IPS-15b (cell line): ENCODE results near the gene SCN4B.
"Not testable (repeated sequence)": the region's sequence is repeated elsewhere in the genome, so short reads cannot be mapped to it uniquely, and the experiment has no call there.

ENCODE experiments used
- H3K27me3 ChIP-seq: one replicate; pipeline ENCODE4 v1.6.1; 2013; ENCODE audit warnings: low read length; ENCODE audit not compliant: control insufficient read depth, insufficient read depth
- H3K36me3 ChIP-seq: one replicate; pipeline ENCODE4 v1.6.1; 2013; ENCODE audit warnings: low read length; ENCODE audit not compliant: control insufficient read depth, insufficient read depth
- H3K4me1 ChIP-seq: one replicate; pipeline ENCODE4 v1.6.1; 2013; ENCODE audit warnings: mild to moderate bottlenecking, low read length; ENCODE audit not compliant: control insufficient read depth, insufficient read depth
- H3K4me3 ChIP-seq: one replicate; pipeline ENCODE4 v1.5.1; 2013; ENCODE audit warnings: low read depth, low read length
- H3K9ac ChIP-seq: one replicate; pipeline ENCODE4 v1.6.1; 2013; ENCODE audit warnings: low read depth, mild to moderate bottlenecking, low read length
- H3K9me3 ChIP-seq: one replicate; pipeline ENCODE4 v1.6.1; 2013; ENCODE audit warnings: mild to moderate bottlenecking, low read length; ENCODE audit not compliant: control insufficient read depth, insufficient read depth

The SCN4B gene

DNA sequence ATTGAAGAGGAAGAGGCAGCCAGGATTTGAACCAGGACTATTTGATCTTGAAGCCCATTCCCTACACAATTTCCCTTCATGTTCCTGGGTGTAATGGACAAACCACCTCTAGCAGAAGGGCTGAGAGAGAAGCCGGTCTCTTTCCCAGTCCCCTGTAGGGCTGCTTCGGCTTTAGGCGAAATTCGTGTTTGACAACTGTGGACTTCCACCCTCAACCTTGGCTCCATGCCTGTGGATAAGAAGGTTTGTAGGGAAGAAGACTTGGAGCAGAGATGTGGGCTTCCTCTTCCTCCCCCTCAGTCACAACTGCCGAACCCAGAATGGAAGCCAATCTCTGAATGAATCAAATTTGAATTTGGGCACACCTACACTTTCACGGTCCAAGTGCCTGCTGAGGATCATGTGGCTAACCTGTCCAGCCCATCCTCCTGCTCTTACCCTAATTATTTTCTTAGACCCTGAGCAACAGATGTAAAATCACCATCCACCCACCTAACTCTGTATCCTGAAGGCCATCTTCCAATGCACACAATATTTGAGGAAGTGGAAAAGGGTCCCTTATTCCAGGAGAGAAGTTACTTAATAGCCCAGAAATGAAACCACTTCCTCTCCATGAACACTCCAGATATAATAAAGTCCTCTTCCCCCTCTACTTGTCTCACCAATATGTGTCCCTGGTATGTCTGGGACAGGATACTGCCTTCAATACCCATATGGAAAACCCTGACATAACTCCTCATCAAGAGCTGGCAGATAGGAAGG lies 33.9 kb upstream of the SCN4B start:
- Histone ChIP-seq H3K36me3 (no peaks in the 10 kb centered on the region), H3K4me1 (no peaks in the 10 kb centered on the region), H3K9ac (no peak overlapping the region), H3K27me3 (peaks cover 3% of the 10 kb centered on the region), H3K4me3 (no peak overlapping the region), H3K9me3 (no peaks in the 10 kb centered on the region)

GRCh38 chr11:118184784-118185579 lies 32.4 kb upstream of the SCN4B start:
- no peaks in the 10 kb centered on the region for H3K36me3 ChIP-seq
- no peak overlapping the region for H3K4me3 ChIP-seq
- peaks cover 7% of the 10 kb centered on the region for H3K4me1 ChIP-seq
- H3K27me3 ChIP-seq, result peaks cover 5% of the 10 kb centered on the region
- no peaks in the 10 kb centered on the region for H3K9me3 ChIP-seq
- no peak overlapping the region for H3K9ac ChIP-seq

DNA sequence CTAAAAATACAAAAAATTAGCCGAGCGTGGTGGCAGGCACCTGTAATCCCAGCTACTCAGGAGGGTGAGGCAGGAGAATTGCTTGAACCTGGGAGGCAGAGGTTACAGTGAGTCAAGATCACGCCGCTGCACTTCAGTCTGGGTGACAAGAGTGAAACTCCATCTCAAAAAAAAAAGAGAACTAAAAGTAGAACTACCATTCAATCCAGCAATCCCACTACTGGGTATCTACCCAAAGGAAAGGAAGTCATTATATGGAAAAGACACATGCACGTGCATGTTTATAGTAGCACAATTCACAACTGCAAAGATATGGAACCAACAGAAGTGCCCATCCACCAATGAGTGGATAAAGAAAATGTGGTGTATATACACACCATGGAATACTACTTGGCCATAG lies 31.1 kb upstream of the SCN4B start:
- not testable (repeated sequence) for H3K9me3 ChIP-seq, H3K9ac ChIP-seq, H3K27me3 ChIP-seq, H3K4me3 ChIP-seq, H3K36me3 ChIP-seq
- peaks cover 10% of the 10 kb centered on the region for H3K4me1 ChIP-seq

- no peak overlapping the region for H3K9ac ChIP-seq
- peaks cover 15% of the 10 kb centered on the region for H3K4me1 ChIP-seq
- peaks cover 15% of the 10 kb centered on the region for H3K27me3 ChIP-seq
- H3K9me3 ChIP-seq, result no peaks in the 10 kb centered on the region
- H3K4me3 ChIP-seq, result peak overlapping the region; percentile 41
- H3K36me3 ChIP-seq, result no peaks in the 10 kb centered on the region
Measured at GRCh38 chr11:118180300-118180703, 27.7 kb upstream of the SCN4B start.

- H3K4me1 ChIP-seq, result peaks cover 22% of the 10 kb centered on the region
- no peaks in the 10 kb centered on the region for H3K36me3 ChIP-seq
- no peak overlapping the region for H3K4me3 ChIP-seq
- H3K9ac ChIP-seq, result no peak overlapping the region
- H3K9me3 ChIP-seq, result no peaks in the 10 kb centered on the region
- peaks cover 50% of the 10 kb centered on the region for H3K27me3 ChIP-seq
Measured at GRCh38 chr11:118176778-118177134, 24.1 kb upstream of the SCN4B start.

GRCh38 chr11:118175993-118176777 lies 23.6 kb upstream of the SCN4B start, which contains the start of gene SCN2B:
SCN2B (minus strand) TSS chr11:118176639; CDS start chr11:118176431, 208 bp downstream.
- H3K36me3 ChIP-seq, result no peaks in the 10 kb centered on the region
- H3K9me3 ChIP-seq, result no peaks in the 10 kb centered on the region
- peak within 1 kb of the TSS; percentile 66 for H3K4me3 ChIP-seq
- H3K9ac ChIP-seq, result peak within 1 kb of the TSS; percentile 17
- H3K4me1 ChIP-seq, result peaks cover 23% of the 10 kb centered on the region
- H3K27me3 ChIP-seq, result peaks cover 54% of the 10 kb centered on the region

- Histone ChIP-seq H3K36me3 (no peaks in the 10 kb centered on the region), H3K9ac (peak overlapping the region; percentile 17), H3K27me3 (peaks cover 63% of the 10 kb centered on the region), H3K4me1 (peaks cover 25% of the 10 kb centered on the region), H3K4me3 (peak overlapping the region; percentile 66), H3K9me3 (no peaks in the 10 kb centered on the region)
Measured at GRCh38 chr11:118175031-118175992, 22.7 kb upstream of the SCN4B start.

GRCh38 chr11:118174006-118174567 lies 21.5 kb upstream of the SCN4B start:
- peaks cover 69% of the 10 kb centered on the region for H3K27me3 ChIP-seq
- H3K36me3 ChIP-seq, result no peaks in the 10 kb centered on the region

DNA sequence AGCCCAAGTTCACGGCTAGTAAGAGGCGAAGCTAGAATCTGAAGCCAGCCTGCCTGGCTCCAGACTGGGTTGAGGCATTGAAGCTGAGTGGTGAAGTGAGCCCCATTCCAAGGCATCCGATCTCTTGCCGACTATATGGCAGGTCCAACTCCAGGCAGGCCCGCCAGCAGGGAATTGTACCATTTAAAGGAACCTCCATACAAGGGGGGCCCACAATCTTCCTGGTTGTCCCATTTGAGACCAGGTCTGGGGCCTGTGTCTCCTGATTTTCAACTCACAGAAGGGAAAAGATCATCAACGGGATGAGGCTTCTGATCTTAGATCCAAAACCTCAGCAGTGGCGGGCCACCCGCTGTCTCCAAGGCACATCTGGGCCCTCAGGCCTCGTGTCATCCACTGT lies 19.7 kb upstream of the SCN4B start:
- Histone ChIP-seq H3K9me3 (no peaks in the 10 kb centered on the region), H3K27me3 (peaks cover 86% of the 10 kb centered on the region), H3K9ac (no peak overlapping the region), H3K4me3 (no peak overlapping the region), H3K36me3 (no peaks in the 10 kb centered on the region), H3K4me1 (peaks cover 18% of the 10 kb centered on the region)

More at GRCh38 chr11:118174006-118174567, 21.5 kb upstream of the SCN4B start:
- no peaks in the 10 kb centered on the region for H3K9me3 ChIP-seq
- H3K4me1 ChIP-seq, result peaks cover 18% of the 10 kb centered on the region
- no peak overlapping the region for H3K4me3 ChIP-seq
- H3K9ac ChIP-seq, result no peak overlapping the region

GRCh38 chr11:118171269-118172062 lies 18.8 kb upstream of the SCN4B start:
- Histone ChIP-seq H3K9me3 (no peaks in the 10 kb centered on the region), H3K27me3 (peaks cover 94% of the 10 kb centered on the region), H3K9ac (no peak overlapping the region), H3K36me3 (no peaks in the 10 kb centered on the region), H3K4me3 (peak overlapping the region; percentile 60), H3K4me1 (peaks cover 18% of the 10 kb centered on the region)
